ENCODE measurements around the gene STMND1. TPM values are rescaled to one million over a fixed set of nuclear protein-coding genes. Genes with fewer than 3 reads are reported as not detected.

The STMND1 gene
- total RNA-seq, 1 donor = not detected

DNA sequence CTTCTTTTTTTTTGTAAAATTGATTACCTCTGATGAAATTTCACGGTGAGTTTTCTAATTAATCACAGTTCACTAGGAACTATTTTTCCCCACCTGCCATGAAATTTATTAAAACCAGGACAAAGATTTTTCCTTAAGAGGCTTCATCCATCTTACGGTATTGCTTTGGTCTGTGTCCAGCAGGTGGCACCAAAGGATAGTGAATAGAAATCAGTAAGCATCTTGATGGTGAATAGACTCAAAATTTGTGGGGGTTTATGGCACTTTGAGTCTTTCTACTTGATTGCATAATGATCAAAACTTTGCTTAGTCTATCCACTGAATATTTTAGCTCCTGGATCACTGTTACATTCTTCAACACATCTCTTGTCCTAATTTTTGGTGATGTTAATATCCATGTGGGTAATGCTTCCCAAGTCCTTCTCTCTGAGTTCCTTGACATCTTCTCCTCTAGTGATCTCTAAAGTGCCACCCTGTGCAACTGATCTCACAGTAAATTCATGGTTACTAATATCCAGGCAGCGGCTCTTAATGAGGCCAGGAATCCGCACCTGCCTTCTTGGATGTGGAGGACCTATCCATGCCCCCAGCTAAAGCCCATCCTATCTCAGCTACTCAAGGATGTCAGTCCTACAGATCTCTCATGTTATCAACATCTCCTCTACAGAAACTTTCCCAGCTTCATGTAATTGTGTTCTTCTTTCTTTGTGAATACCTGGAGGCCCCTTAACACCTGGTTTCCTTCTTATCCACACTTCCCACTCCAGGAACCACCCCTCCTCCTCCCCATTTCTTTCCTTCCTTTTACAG, 54.5 kb downstream of the STMND1 start:
- H3K27ac ChIP-seq (ENCODE audit: low read depth, low read length) = no peak overlapping the region
- no peaks in the 10 kb centered on the region for H3K9me3 ChIP-seq (ENCODE audit: low read depth, low read length)
- H2AFZ ChIP-seq (ENCODE audit: low read length) = no peak overlapping the region
- H4K20me1 ChIP-seq (ENCODE audit: insufficient read depth, low read length) = no peaks in the 10 kb centered on the region
- H3K79me2 ChIP-seq (ENCODE audit: insufficient read depth, low read length) = no peaks in the 10 kb centered on the region
- peaks cover 16% of the 10 kb centered on the region for H3K27me3 ChIP-seq (ENCODE audit: insufficient read depth, low read length)
- H3K4me2 ChIP-seq (ENCODE audit: insufficient read depth, low read length) = no peak overlapping the region
- no peak overlapping the region for H3K4me3 ChIP-seq (ENCODE audit: insufficient read depth, low read length)
- H3K4me1 ChIP-seq (ENCODE audit: insufficient read depth, low read length) = no peaks in the 10 kb centered on the region
- peak; percentile 84 for DNase-seq (ENCODE audit: insufficient read length, low spot score, missing footprints)
- no peaks in the 10 kb centered on the region for H3K36me3 ChIP-seq (ENCODE audit: insufficient read depth, low read length)
- TF ChIP-seq, protein P1, sequence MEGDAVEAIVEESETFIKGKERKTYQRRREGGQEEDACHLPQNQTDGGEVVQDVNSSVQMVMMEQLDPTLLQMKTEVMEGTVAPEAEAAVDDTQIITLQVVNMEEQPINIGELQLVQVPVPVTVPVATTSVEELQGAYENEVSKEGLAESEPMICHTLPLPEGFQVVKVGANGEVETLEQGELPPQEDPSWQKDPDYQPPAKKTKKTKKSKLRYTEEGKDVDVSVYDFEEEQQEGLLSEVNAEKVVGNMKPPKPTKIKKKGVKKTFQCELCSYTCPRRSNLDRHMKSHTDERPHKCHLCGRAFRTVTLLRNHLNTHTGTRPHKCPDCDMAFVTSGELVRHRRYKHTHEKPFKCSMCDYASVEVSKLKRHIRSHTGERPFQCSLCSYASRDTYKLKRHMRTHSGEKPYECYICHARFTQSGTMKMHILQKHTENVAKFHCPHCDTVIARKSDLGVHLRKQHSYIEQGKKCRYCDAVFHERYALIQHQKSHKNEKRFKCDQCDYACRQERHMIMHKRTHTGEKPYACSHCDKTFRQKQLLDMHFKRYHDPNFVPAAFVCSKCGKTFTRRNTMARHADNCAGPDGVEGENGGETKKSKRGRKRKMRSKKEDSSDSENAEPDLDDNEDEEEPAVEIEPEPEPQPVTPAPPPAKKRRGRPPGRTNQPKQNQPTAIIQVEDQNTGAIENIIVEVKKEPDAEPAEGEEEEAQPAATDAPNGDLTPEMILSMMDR (IDR thresholded peaks at IDR 0.05; ENCODE audit: extremely low read depth, low read depth, low read length) = peak; percentile 68

DNA sequence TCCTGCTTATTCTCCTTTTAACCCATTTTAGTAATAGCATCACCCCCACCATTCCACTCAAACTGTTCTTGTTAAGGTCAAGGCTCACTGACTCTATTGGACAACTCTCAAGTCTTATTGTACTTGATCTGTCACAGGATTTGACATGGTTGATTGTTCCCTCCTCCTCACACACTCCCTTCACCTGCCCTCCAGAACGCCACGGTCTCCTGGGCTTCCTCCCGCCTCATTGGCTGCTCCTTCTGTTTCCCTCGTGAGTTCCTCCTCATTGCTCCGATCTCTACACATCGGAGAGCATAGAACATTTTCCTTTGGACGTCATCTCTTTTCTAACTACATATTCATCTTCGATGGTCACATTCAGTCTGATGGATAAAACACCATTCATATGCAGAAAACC, 55.1 kb downstream of the STMND1 start:
- no peak overlapping the region for H3K4me3 ChIP-seq (ENCODE audit: insufficient read depth, low read length)
- no peaks in the 10 kb centered on the region for H4K20me1 ChIP-seq (ENCODE audit: insufficient read depth, low read length)
- no peak for DNase-seq (ENCODE audit: insufficient read length, low spot score, missing footprints)
- H3K27me3 ChIP-seq (ENCODE audit: insufficient read depth, low read length) = peaks cover 19% of the 10 kb centered on the region
- H3K9me3 ChIP-seq (ENCODE audit: low read depth, low read length) = no peaks in the 10 kb centered on the region
- H3K27ac ChIP-seq (ENCODE audit: low read depth, low read length) = no peak overlapping the region
- no peak overlapping the region for H2AFZ ChIP-seq (ENCODE audit: low read length)
- no peak overlapping the region for H3K4me2 ChIP-seq (ENCODE audit: insufficient read depth, low read length)
- TF ChIP-seq, protein P1 (IDR thresholded peaks at IDR 0.05; ENCODE audit: extremely low read depth, low read depth, low read length) = no peak
- H3K4me1 ChIP-seq (ENCODE audit: insufficient read depth, low read length) = no peaks in the 10 kb centered on the region
- no peaks in the 10 kb centered on the region for H3K36me3 ChIP-seq (ENCODE audit: insufficient read depth, low read length)
- H3K79me2 ChIP-seq (ENCODE audit: insufficient read depth, low read length) = no peaks in the 10 kb centered on the region

DNA sequence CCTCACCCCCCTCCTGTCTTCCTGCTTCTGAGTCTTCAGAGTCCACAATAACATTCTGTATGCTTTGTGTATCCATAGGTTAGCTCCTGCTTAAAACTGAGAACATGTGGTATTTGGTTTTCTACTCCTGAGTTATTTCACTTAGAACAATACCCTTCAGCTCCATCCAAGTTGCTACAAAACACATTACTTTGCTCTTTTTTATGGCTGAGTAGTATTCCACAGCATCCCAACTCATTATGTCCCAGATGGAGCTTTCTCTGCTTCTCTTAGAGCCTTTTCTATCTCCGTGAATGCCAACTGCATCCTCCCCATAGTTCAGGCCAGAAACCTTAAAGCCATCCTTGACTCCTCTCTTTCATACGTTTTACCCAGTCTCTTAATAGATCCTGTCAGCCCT, 55.8 kb downstream of the STMND1 start:
- TF ChIP-seq, protein P1 (IDR thresholded peaks at IDR 0.05; ENCODE audit: extremely low read depth, low read depth, low read length) = no peak
- H3K79me2 ChIP-seq (ENCODE audit: insufficient read depth, low read length) = no peaks in the 10 kb centered on the region

DNA sequence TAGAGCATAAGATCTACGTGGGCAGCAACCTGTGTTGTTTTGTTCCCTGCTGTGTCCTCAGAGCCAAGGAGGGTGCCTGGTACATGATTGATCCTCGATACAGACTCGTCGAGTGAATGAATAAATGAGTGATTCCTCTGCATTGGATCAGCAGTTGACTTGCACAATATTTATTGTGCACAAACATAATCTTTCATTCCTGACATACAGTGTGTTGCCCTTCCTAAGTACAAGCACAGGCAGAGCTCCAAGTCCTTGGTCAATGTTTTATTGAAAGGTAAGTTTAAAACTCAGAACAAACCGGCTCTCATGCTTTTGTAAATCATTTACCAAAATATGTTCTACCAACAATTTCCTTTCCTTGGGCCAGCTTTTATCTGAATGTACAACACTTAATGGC, 57.4 kb downstream of the STMND1 start:
- no peak for DNase-seq (ENCODE audit: insufficient read length, low spot score, missing footprints)
- peaks cover 22% of the 10 kb centered on the region for H3K27me3 ChIP-seq (ENCODE audit: insufficient read depth, low read length)
- no peak overlapping the region for H3K27ac ChIP-seq (ENCODE audit: low read depth, low read length)
- no peaks in the 10 kb centered on the region for H3K9me3 ChIP-seq (ENCODE audit: low read depth, low read length)
- H2AFZ ChIP-seq (ENCODE audit: low read length) = no peak overlapping the region
- no peak overlapping the region for H3K4me2 ChIP-seq (ENCODE audit: insufficient read depth, low read length)
- H3K4me1 ChIP-seq (ENCODE audit: insufficient read depth, low read length) = no peaks in the 10 kb centered on the region
- H3K79me2 ChIP-seq (ENCODE audit: insufficient read depth, low read length) = no peaks in the 10 kb centered on the region
- H3K36me3 ChIP-seq (ENCODE audit: insufficient read depth, low read length) = no peaks in the 10 kb centered on the region
- H4K20me1 ChIP-seq (ENCODE audit: insufficient read depth, low read length) = no peaks in the 10 kb centered on the region
- no peak overlapping the region for H3K4me3 ChIP-seq (ENCODE audit: insufficient read depth, low read length)
- TF ChIP-seq, protein P1 (IDR thresholded peaks at IDR 0.05; ENCODE audit: extremely low read depth, low read depth, low read length) = no peak

More for the DNA sequence above, 55.8 kb downstream of the STMND1 start:
- no peak overlapping the region for H2AFZ ChIP-seq (ENCODE audit: low read length)
- H3K27me3 ChIP-seq (ENCODE audit: insufficient read depth, low read length) = peaks cover 19% of the 10 kb centered on the region
- no peak overlapping the region for H3K4me3 ChIP-seq (ENCODE audit: insufficient read depth, low read length)
- H3K4me1 ChIP-seq (ENCODE audit: insufficient read depth, low read length) = no peaks in the 10 kb centered on the region
- DNase-seq (ENCODE audit: insufficient read length, low spot score, missing footprints) = no peak
- no peaks in the 10 kb centered on the region for H4K20me1 ChIP-seq (ENCODE audit: insufficient read depth, low read length)
- no peak overlapping the region for H3K4me2 ChIP-seq (ENCODE audit: insufficient read depth, low read length)
- H3K27ac ChIP-seq (ENCODE audit: low read depth, low read length) = no peak overlapping the region
- H3K36me3 ChIP-seq (ENCODE audit: insufficient read depth, low read length) = no peaks in the 10 kb centered on the region
- H3K9me3 ChIP-seq (ENCODE audit: low read depth, low read length) = no peaks in the 10 kb centered on the region
